Measurements from ENCODE around the gene SV2C.

DNA sequence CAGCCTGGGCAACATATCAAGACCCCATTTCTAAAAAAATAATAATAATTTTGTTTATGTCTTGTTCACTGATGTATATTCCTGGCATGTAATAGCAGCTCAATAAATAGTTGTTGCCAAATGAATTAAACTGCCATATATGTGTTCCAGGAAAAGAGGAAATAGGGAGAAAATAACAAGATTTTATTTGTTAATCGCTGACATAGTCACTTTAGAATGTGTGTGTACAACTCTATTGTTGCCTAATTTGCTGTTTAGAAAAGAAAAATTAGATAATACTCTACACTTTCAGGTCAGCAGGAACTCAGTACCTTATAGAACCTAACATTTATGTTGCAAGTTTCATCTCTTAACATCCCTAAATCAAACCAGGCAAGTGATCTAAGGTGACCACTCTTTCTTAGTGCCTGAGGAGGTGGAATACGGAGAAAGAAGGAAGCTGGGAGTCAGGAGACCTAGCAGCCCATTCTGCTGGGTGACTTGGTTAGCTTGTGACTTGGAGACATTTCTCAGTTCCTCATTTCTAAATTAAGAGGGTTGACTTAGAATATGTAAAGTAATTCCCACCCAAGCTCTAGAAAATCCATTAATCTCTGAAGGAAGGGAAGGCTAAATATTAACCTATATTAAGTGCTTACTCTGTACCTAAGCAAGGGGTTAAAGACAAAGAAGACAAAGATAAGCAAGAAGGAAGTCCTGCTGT lies 209.6 kb downstream of the SV2C start:
- TF ChIP-seq, protein P1, sequence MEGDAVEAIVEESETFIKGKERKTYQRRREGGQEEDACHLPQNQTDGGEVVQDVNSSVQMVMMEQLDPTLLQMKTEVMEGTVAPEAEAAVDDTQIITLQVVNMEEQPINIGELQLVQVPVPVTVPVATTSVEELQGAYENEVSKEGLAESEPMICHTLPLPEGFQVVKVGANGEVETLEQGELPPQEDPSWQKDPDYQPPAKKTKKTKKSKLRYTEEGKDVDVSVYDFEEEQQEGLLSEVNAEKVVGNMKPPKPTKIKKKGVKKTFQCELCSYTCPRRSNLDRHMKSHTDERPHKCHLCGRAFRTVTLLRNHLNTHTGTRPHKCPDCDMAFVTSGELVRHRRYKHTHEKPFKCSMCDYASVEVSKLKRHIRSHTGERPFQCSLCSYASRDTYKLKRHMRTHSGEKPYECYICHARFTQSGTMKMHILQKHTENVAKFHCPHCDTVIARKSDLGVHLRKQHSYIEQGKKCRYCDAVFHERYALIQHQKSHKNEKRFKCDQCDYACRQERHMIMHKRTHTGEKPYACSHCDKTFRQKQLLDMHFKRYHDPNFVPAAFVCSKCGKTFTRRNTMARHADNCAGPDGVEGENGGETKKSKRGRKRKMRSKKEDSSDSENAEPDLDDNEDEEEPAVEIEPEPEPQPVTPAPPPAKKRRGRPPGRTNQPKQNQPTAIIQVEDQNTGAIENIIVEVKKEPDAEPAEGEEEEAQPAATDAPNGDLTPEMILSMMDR (IDR thresholded peaks at IDR 0.05 in 2 of 3, conservative IDR thresholded peaks at IDR 0.05 in 1 of 3; ENCODE audit: control insufficient read depth in 2 of 3, extremely low read depth in 1 of 3, insufficient read depth in 1 of 3, low read depth in 3 of 3, low read length in 3 of 3), result no peak
- TF ChIP-seq EZH2 (IDR thresholded peaks at IDR 0.05; ENCODE audit: borderline replicate concordance, control insufficient read depth, low read depth, low read length) (no peak), MYC (IDR thresholded peaks at IDR 0.05; ENCODE audit: insufficient read depth, insufficient read length, insufficient replicate concordance, low read length, severe bottlenecking) (no peak), FOXM1 (IDR thresholded peaks at IDR 0.05; ENCODE audit: low read depth, low read length) (no peak), YY1 (IDR thresholded peaks at IDR 0.05; ENCODE audit: low read depth, low read length) (no peak), RAD21 (IDR thresholded peaks at IDR 0.05; ENCODE audit: insufficient read depth, low read depth, low read length) (no peak), JUNB (IDR thresholded peaks at IDR 0.05) (no peak)
- TF ChIP-seq, protein P2, sequence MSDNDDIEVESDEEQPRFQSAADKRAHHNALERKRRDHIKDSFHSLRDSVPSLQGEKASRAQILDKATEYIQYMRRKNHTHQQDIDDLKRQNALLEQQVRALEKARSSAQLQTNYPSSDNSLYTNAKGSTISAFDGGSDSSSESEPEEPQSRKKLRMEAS (IDR thresholded peaks at IDR 0.05; ENCODE audit: low read depth, low read length), result no peak
- TF ChIP-seq, protein P3, sequence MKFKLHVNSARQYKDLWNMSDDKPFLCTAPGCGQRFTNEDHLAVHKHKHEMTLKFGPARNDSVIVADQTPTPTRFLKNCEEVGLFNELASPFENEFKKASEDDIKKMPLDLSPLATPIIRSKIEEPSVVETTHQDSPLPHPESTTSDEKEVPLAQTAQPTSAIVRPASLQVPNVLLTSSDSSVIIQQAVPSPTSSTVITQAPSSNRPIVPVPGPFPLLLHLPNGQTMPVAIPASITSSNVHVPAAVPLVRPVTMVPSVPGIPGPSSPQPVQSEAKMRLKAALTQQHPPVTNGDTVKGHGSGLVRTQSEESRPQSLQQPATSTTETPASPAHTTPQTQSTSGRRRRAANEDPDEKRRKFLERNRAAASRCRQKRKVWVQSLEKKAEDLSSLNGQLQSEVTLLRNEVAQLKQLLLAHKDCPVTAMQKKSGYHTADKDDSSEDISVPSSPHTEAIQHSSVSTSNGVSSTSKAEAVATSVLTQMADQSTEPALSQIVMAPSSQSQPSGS (IDR thresholded peaks at IDR 0.05; ENCODE audit: low read length), result no peak; the same call in 1 of the 2 replicates
- TF ChIP-seq, protein P4, sequence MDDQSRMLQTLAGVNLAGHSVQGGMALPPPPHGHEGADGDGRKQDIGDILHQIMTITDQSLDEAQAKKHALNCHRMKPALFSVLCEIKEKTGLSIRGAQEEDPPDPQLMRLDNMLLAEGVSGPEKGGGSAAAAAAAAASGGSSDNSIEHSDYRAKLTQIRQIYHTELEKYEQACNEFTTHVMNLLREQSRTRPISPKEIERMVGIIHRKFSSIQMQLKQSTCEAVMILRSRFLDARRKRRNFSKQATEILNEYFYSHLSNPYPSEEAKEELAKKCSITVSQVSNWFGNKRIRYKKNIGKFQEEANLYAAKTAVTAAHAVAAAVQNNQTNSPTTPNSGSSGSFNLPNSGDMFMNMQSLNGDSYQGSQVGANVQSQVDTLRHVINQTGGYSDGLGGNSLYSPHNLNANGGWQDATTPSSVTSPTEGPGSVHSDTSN (IDR thresholded peaks at IDR 0.05; ENCODE audit: insufficient replicate concordance, low read depth, low read length), result no peak
